Osteoblast (primary cell): ENCODE measurements around the gene PROX2. TPM values are rescaled to one million over a fixed set of nuclear protein-coding genes. Genes with fewer than 3 reads are reported as not detected.
A peak's percentile ranks its signal among the peaks of the same experiment; 100 is the strongest.

Experiments
- DNase-seq: peaks from one replicate; pipeline ENCODE4 v3.0.0; 2011; ENCODE audit warnings: low spot score, mixed read lengths; ENCODE audit not compliant: insufficient read length; ENCODE audit errors: missing footprints
- H2AFZ ChIP-seq: 2 replicates; pipeline ENCODE4 v1.6.0; 2011; ENCODE audit warnings: mild to moderate bottlenecking, low read length
- H3K27ac ChIP-seq: 2 replicates; pipeline ENCODE4 v1.5.1; 2011; ENCODE audit warnings: mild to moderate bottlenecking, low read depth, low read length, moderate library complexity
- H3K27me3 ChIP-seq: 2 replicates; pipeline ENCODE4 v1.6.0; 2012; ENCODE audit warnings: mild to moderate bottlenecking, control low read depth, inconsistent platforms, low read length, moderate library complexity; ENCODE audit not compliant: insufficient read depth
- H3K36me3 ChIP-seq: 2 replicates; pipeline ENCODE4 v1.5.1; 2011; ENCODE audit warnings: mild to moderate bottlenecking, low read length, control low read depth, moderate library complexity; ENCODE audit not compliant: insufficient read depth
- H3K4me1 ChIP-seq: 2 replicates; pipeline ENCODE4 v1.5.1; 2011; ENCODE audit warnings: mild to moderate bottlenecking, low read length, control low read depth, moderate library complexity; ENCODE audit not compliant: insufficient read depth
- H3K4me2 ChIP-seq: 2 replicates; pipeline ENCODE4 v1.6.0; 2011; ENCODE audit warnings: mild to moderate bottlenecking, low read length; ENCODE audit not compliant: insufficient read depth
- H3K4me3 ChIP-seq: fragments of 200-600 bp; sonication (generic); 3 replicates; pipeline ENCODE4 v1.5.1; 2012; ENCODE audit warnings: mild to moderate bottlenecking, low read length, inconsistent platforms; ENCODE audit not compliant: insufficient read depth
- H3K79me2 ChIP-seq: 2 replicates; pipeline ENCODE4 v1.6.0; 2012; ENCODE audit warnings: mild to moderate bottlenecking, low read length, control low read depth, inconsistent platforms; ENCODE audit not compliant: insufficient read depth
- H3K9me3 ChIP-seq: 2 replicates; pipeline ENCODE4 v1.5.1; 2011; ENCODE audit warnings: low read depth, low read length, control low read depth
- H4K20me1 ChIP-seq: 2 replicates; pipeline ENCODE4 v1.6.0; 2012; ENCODE audit warnings: mild to moderate bottlenecking, low read length, control low read depth; ENCODE audit not compliant: insufficient read depth
- CTCF ChIP-seq: IDR thresholded peaks from 2 replicates; pipeline ENCODE4 v1.5.1; 2011; ENCODE audit warnings: mild to moderate bottlenecking, low read depth, low read length, moderate library complexity; ENCODE audit errors: extremely low read depth
- total RNA-seq: library from RNA; depleted of rRNA; stranded (reverse); fragments of >200 nt; gene quantifications from 2 replicates; pipeline ENCODE4 v1.2.3, GENCODE V29; 2012

Gene PROX2
- total RNA-seq, 1 donor = not detected

- Histone ChIP-seq H3K36me3 (no peaks in the 10 kb centered on the region), H3K4me3 (no peak overlapping the region), H3K27ac (no peak overlapping the region), H3K79me2 (no peaks in the 10 kb centered on the region), H2AFZ (no peak overlapping the region), H3K27me3 (no peaks in the 10 kb centered on the region), H4K20me1 (no peaks in the 10 kb centered on the region), H3K4me1 (peaks cover 10% of the 10 kb centered on the region), H3K4me2 (no peak overlapping the region), H3K9me3 (no peaks in the 10 kb centered on the region)
- DNase-seq = peak; percentile 62
- TF ChIP-seq CTCF = no peak
Observed at GRCh38 chr14:74912111-74912510, 36.2 kb upstream of the PROX2 start.

- no peak for TF ChIP-seq CTCF
- Histone ChIP-seq H3K79me2 (no peaks in the 10 kb centered on the region), H4K20me1 (no peaks in the 10 kb centered on the region), H3K4me3 (no peak overlapping the region), H3K4me1 (peaks cover 10% of the 10 kb centered on the region), H3K36me3 (no peaks in the 10 kb centered on the region), H3K27me3 (no peaks in the 10 kb centered on the region), H3K9me3 (no peaks in the 10 kb centered on the region), H2AFZ (no peak overlapping the region), H3K27ac (no peak overlapping the region), H3K4me2 (no peak overlapping the region)
- DNase-seq = peak; percentile 66
Observed at GRCh38 chr14:74911704-74912103, 35.8 kb upstream of the PROX2 start.

- peak; percentile 38 for DNase-seq
Observed at GRCh38 chr14:74911221-74911620, 35.3 kb upstream of the PROX2 start.

GRCh38 chr14:74910556-74910955 is 34.6 kb upstream of the PROX2 start:
- no peaks in the 10 kb centered on the region for H3K27me3 ChIP-seq
- no peak overlapping the region for H3K4me2 ChIP-seq
- peak; percentile 56 for DNase-seq
- no peaks in the 10 kb centered on the region for H3K79me2 ChIP-seq
- H3K27ac ChIP-seq = no peak overlapping the region
- H3K4me3 ChIP-seq = no peak overlapping the region
- H2AFZ ChIP-seq = no peak overlapping the region
- no peaks in the 10 kb centered on the region for H3K9me3 ChIP-seq
- no peak for TF ChIP-seq CTCF
- H3K36me3 ChIP-seq = peaks cover 3% of the 10 kb centered on the region
- peaks cover 10% of the 10 kb centered on the region for H3K4me1 ChIP-seq
- no peaks in the 10 kb centered on the region for H4K20me1 ChIP-seq

More at GRCh38 chr14:74911221-74911620, 35.3 kb upstream of the PROX2 start:
- TF ChIP-seq CTCF = no peak
- H3K36me3 ChIP-seq = no peaks in the 10 kb centered on the region
- no peak overlapping the region for H3K4me3 ChIP-seq
- H2AFZ ChIP-seq = no peak overlapping the region
- H4K20me1 ChIP-seq = no peaks in the 10 kb centered on the region
- no peak overlapping the region for H3K4me2 ChIP-seq
- peaks cover 10% of the 10 kb centered on the region for H3K4me1 ChIP-seq
- H3K27me3 ChIP-seq = no peaks in the 10 kb centered on the region
- H3K27ac ChIP-seq = no peak overlapping the region
- H3K79me2 ChIP-seq = no peaks in the 10 kb centered on the region
- no peaks in the 10 kb centered on the region for H3K9me3 ChIP-seq
